ENCODE results near the gene SYT9.

The SYT9 gene

GRCh38 chr11:7427733-7428132 is 176.0 kb downstream of the SYT9 start:
- DNase-seq (ENCODE audit: low read depth), result no peak

GRCh38 chr11:7428196-7428595 is 176.5 kb downstream of the SYT9 start:
- no peak for DNase-seq (ENCODE audit: low read depth)

- no peak for DNase-seq (ENCODE audit: low read depth)
Measured at GRCh38 chr11:7430496-7430895, 178.8 kb downstream of the SYT9 start.

- no peak for DNase-seq (ENCODE audit: low read depth)
Measured at GRCh38 chr11:7435176-7435575, 183.5 kb downstream of the SYT9 start.

- DNase-seq (ENCODE audit: low read depth), result no peak
Measured at GRCh38 chr11:7436146-7436545, 184.4 kb downstream of the SYT9 start.

GRCh38 chr11:7436657-7437056 is 185.0 kb downstream of the SYT9 start:
- DNase-seq (ENCODE audit: low read depth), result no peak

- DNase-seq (ENCODE audit: low read depth), result no peak
Measured at GRCh38 chr11:7437696-7438095, 186.0 kb downstream of the SYT9 start.

GRCh38 chr11:7439746-7440320 is 188.1 kb downstream of the SYT9 start:
- no peak for DNase-seq (ENCODE audit: low read depth)

- peak; percentile 58 for DNase-seq (ENCODE audit: low read depth)
Measured at GRCh38 chr11:7442588-7443215, 191.0 kb downstream of the SYT9 start.

GRCh38 chr11:7444091-7444981 is 192.6 kb downstream of the SYT9 start:
- no peak for DNase-seq (ENCODE audit: low read depth)

- no peak for DNase-seq (ENCODE audit: low read depth)
Measured at GRCh38 chr11:7445564-7445963, 193.9 kb downstream of the SYT9 start.

- no peak for DNase-seq (ENCODE audit: low read depth)
Measured at GRCh38 chr11:7448201-7448600, 196.5 kb downstream of the SYT9 start.

- DNase-seq (ENCODE audit: low read depth), result no peak
Measured at GRCh38 chr11:7449211-7449840, 197.6 kb downstream of the SYT9 start.

- DNase-seq (ENCODE audit: low read depth), result no peak
Measured at GRCh38 chr11:7449841-7450214, 198.1 kb downstream of the SYT9 start.

GRCh38 chr11:7450836-7451235 is 199.1 kb downstream of the SYT9 start:
- DNase-seq (ENCODE audit: low read depth), result no peak

- DNase-seq (ENCODE audit: low read depth), result no peak
Measured at GRCh38 chr11:7451520-7451919, 199.8 kb downstream of the SYT9 start.

- no peak for DNase-seq (ENCODE audit: low read depth)
Measured at GRCh38 chr11:7451952-7452494, 200.3 kb downstream of the SYT9 start.

GRCh38 chr11:7454854-7455253 is 203.2 kb downstream of the SYT9 start:
- DNase-seq (ENCODE audit: low read depth), result no peak

GRCh38 chr11:7457211-7457610 is 205.5 kb downstream of the SYT9 start:
- no peak for DNase-seq (ENCODE audit: low read depth)

- DNase-seq (ENCODE audit: low read depth), result no peak
Measured at GRCh38 chr11:7462706-7463105, 211.0 kb downstream of the SYT9 start.

GRCh38 chr11:7467652-7468051 is 215.9 kb downstream of the SYT9 start:
- DNase-seq (ENCODE audit: low read depth), result no peak

GRCh38 chr11:7469351-7469865 is 217.7 kb downstream of the SYT9 start:
- no peak for DNase-seq (ENCODE audit: low read depth)

Data from stimulated activated CD8-positive, alpha-beta memory T cell treated with anti-CD3 and anti-CD28 coated beads, Interleukin-7, amount 100 ng/mL, for 24 hours (primary cell).